ENCODE measurements around the gene BARHL1.

BARHL1 gene

DNA sequence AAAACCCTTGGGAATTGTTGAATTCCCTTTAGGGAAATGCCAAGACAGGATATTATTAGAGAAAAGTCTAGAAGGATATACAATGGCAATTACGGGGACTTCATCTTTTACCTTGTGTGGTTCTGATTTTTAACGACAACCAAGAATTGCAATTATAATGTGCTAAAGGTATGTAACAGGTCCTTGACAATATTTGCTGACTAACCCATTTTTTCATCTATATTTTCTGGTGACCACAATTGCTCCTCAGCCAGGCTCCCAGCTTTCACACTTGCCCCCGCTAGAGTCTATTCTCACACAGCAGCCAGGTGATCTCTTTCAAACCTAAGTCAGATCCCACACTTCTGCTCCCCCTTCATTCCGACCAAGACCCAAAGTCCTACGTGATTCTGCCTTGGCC lies 34.3 kb downstream of the BARHL1 start:
- H3K27me3 ChIP-seq (ENCODE audit: control insufficient read depth, low read length), result no peaks in the 10 kb centered on the region
- H3F3A ChIP-seq (ENCODE audit: control insufficient read depth, insufficient read depth), result peaks cover 3% of the 10 kb centered on the region; the same call in 1 of the 2 replicates
- no peak overlapping the region for H3K4me3 ChIP-seq (ENCODE audit: low read length)
- no peaks in the 10 kb centered on the region for H4K20me1 ChIP-seq (ENCODE audit: control insufficient read depth, insufficient read depth, low read depth, low read length)
- H3K9me2 ChIP-seq (replicated peaks; ENCODE audit: control insufficient read depth, low read length), result no peaks in the 10 kb centered on the region
- H3K9me3 ChIP-seq (ENCODE audit: control insufficient read depth, insufficient read depth, low read length), result no peaks in the 10 kb centered on the region
- no peaks in the 10 kb centered on the region for H3K79me2 ChIP-seq (ENCODE audit: control insufficient read depth, low read length)
- H3K4me1 ChIP-seq (ENCODE audit: control insufficient read depth, low read length), result no peaks in the 10 kb centered on the region
- no peak overlapping the region for H3K4me2 ChIP-seq (ENCODE audit: low read length)
- peaks cover 63% of the 10 kb centered on the region for H3K36me3 ChIP-seq (ENCODE audit: control insufficient read depth, low read length)
- H3K27ac ChIP-seq (ENCODE audit: low read depth, low read length), result no peak overlapping the region
- TF ChIP-seq EZH2phosphoT487 (IDR thresholded peaks at IDR 0.05; ENCODE audit: borderline replicate concordance, low read length), result no peak
- TF ChIP-seq, protein P1, sequence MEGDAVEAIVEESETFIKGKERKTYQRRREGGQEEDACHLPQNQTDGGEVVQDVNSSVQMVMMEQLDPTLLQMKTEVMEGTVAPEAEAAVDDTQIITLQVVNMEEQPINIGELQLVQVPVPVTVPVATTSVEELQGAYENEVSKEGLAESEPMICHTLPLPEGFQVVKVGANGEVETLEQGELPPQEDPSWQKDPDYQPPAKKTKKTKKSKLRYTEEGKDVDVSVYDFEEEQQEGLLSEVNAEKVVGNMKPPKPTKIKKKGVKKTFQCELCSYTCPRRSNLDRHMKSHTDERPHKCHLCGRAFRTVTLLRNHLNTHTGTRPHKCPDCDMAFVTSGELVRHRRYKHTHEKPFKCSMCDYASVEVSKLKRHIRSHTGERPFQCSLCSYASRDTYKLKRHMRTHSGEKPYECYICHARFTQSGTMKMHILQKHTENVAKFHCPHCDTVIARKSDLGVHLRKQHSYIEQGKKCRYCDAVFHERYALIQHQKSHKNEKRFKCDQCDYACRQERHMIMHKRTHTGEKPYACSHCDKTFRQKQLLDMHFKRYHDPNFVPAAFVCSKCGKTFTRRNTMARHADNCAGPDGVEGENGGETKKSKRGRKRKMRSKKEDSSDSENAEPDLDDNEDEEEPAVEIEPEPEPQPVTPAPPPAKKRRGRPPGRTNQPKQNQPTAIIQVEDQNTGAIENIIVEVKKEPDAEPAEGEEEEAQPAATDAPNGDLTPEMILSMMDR (IDR thresholded peaks at IDR 0.05; ENCODE audit: low read depth, low read length, poor library complexity, severe bottlenecking), result no peak

DNA sequence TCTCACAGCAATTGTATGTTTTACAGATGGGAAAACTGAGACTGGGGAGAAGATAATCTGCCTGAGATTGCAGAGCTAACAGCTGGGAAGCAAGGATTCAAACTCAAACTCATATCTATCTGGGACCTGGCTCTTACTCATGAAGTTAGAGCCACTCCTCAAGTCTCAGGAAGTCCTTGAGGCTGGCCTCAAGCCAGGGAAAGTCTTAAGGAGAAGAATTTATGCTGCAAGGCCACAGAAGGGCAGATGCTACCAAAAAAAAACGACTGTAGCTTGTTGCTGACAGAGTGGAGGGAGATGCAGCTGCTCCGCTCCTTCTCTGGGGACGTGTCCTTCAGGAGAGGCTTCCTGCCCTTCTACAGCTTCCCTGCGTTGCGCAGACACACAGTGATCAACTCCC lies 39.8 kb downstream of the BARHL1 start:
- no peaks in the 10 kb centered on the region for H3K79me2 ChIP-seq (ENCODE audit: control insufficient read depth, low read length)
- no peaks in the 10 kb centered on the region for H3K9me3 ChIP-seq (ENCODE audit: control insufficient read depth, insufficient read depth, low read length)
- TF ChIP-seq, protein P1 (IDR thresholded peaks at IDR 0.05; ENCODE audit: low read depth, low read length, poor library complexity, severe bottlenecking), result no peak
- no peak for TF ChIP-seq EZH2phosphoT487 (IDR thresholded peaks at IDR 0.05; ENCODE audit: borderline replicate concordance, low read length)
- no peaks in the 10 kb centered on the region for H4K20me1 ChIP-seq (ENCODE audit: control insufficient read depth, insufficient read depth, low read depth, low read length)
- no peaks in the 10 kb centered on the region for H3K27me3 ChIP-seq (ENCODE audit: control insufficient read depth, low read length)
- no peak overlapping the region for H3K4me3 ChIP-seq (ENCODE audit: low read length)
- no peak overlapping the region for H3K4me2 ChIP-seq (ENCODE audit: low read length)
- H3K27ac ChIP-seq (ENCODE audit: low read depth, low read length), result no peak overlapping the region
- H3K36me3 ChIP-seq (ENCODE audit: control insufficient read depth, low read length), result peaks cover 58% of the 10 kb centered on the region
- no peaks in the 10 kb centered on the region for H3K4me1 ChIP-seq (ENCODE audit: control insufficient read depth, low read length)
- no peaks in the 10 kb centered on the region for H3K9me2 ChIP-seq (replicated peaks; ENCODE audit: control insufficient read depth, low read length)
- peaks cover 3% of the 10 kb centered on the region; the same call in 1 of the 2 replicates for H3F3A ChIP-seq (ENCODE audit: control insufficient read depth, insufficient read depth)

DNA sequence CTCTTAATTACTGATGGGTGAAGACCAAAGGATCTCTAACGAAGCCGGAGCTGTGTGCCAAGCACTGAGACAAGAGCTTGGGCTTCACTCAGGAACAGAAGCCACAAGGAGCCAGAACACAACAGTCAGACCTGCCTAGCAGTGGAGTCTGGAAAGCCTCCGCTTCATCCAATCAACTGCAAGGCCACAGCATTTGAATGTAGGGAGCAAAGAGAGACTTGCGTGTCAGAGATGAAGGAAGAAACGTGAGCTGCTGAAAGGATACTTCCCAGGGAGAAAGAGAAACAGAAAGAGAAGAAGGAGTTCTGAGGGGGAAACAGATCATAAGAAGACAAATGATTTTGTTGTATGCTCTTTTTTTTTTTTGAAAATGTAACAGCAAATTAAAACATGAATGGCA lies 43.9 kb downstream of the BARHL1 start:
- no peaks in the 10 kb centered on the region for H3K9me3 ChIP-seq (ENCODE audit: control insufficient read depth, insufficient read depth, low read length)
- H3K4me3 ChIP-seq (ENCODE audit: low read length), result no peak overlapping the region
- H3K4me2 ChIP-seq (ENCODE audit: low read length), result no peak overlapping the region
- TF ChIP-seq EZH2phosphoT487 (IDR thresholded peaks at IDR 0.05; ENCODE audit: borderline replicate concordance, low read length), result no peak
- TF ChIP-seq, protein P1 (IDR thresholded peaks at IDR 0.05; ENCODE audit: low read depth, low read length, poor library complexity, severe bottlenecking), result no peak
- H3K27ac ChIP-seq (ENCODE audit: low read depth, low read length), result no peak overlapping the region
- no peaks in the 10 kb centered on the region for H3K9me2 ChIP-seq (replicated peaks; ENCODE audit: control insufficient read depth, low read length)
- H3K36me3 ChIP-seq (ENCODE audit: control insufficient read depth, low read length), result peaks cover 71% of the 10 kb centered on the region
- no peaks in the 10 kb centered on the region for H4K20me1 ChIP-seq (ENCODE audit: control insufficient read depth, insufficient read depth, low read depth, low read length)
- no peaks in the 10 kb centered on the region for H3K79me2 ChIP-seq (ENCODE audit: control insufficient read depth, low read length)
- no peaks in the 10 kb centered on the region for H3K4me1 ChIP-seq (ENCODE audit: control insufficient read depth, low read length)
- no peaks in the 10 kb centered on the region for H3F3A ChIP-seq (ENCODE audit: control insufficient read depth, insufficient read depth)
- H3K27me3 ChIP-seq (ENCODE audit: control insufficient read depth, low read length), result no peaks in the 10 kb centered on the region

All from DOHH2 (cell line).